CD4-positive, alpha-beta T cell treated with Interleukin-17A for 4 hours (primary cell): ENCODE results near the gene ADCY9.
"Not testable (repeated sequence)": the region's sequence is repeated elsewhere in the genome, so short reads cannot be mapped to it uniquely, and the experiment has no call there.

Source experiments
- DNase-seq: peaks from one replicate; pipeline ENCODE4 v3.0.0-alpha.2; 2020; ENCODE audit warnings: mixed read lengths

ADCY9 gene

DNA sequence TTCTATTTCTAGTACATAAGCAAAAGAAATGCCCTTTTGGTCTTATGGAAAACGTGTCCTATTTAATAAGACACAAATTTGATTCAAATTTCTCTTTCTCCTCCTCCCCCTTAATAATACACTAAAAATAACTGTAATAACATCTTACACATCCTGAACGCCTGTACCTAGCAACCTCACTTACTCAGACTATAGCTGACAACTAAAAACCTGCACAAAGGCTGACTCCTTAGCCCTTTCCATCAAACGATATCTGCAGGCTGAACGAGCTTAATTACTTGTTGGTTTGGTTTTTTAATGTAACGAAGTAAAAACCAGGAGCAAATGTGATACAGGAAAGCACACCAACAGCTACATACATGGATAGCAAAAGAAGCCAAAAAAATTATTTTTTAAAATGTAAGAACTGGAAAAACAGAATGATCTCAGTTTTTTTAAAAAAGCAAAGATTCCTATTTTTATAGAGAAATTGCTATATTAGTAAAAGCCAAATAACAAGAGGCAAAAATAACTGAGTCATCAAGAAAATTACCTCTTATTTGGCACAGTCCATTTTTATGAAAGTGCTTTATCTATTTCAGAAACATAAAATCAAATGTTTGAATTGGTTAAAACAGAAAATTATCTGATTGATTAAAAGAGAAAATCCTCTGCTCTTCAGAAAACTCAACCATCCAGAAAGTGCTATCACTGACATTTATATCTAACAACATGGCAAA is 23.5 kb downstream of the ADCY9 start:
- no peak for DNase-seq

DNA sequence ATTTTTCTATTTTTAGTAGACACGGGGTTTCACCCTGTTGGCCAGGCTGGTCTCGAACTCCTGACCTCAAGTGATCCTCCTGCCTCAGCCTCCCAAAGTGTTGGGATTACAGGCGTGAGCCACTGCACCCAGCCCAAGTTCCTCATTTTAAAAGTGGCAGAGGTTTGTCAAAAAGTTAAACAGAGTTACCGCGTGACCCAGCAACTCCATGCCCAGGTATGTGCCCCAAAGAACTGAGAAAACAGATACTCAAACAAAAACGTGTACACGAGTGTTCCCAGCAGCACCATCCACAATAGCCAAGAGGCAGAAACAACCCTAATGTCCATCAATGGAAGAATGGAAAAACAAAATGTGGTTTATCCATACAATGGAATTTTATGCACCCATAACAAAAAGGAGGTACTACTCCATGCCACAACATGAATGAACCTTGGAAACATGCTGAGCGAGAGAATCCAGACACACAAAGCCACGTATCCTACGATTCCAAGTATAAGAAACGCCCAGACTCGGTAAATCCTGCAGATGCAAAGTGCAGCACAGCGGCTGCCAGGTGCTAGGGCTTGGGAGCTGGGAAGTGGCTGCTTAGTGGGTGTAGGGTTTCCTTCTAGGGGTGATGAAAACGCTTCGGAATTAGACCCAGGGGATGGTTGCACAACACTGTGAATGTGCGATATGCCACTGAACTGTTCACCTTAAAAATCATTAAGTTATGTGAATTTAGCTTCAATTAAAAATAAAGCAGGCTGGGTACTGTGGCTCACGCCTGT is 24.8 kb downstream of the ADCY9 start:
- no peak for DNase-seq

DNA sequence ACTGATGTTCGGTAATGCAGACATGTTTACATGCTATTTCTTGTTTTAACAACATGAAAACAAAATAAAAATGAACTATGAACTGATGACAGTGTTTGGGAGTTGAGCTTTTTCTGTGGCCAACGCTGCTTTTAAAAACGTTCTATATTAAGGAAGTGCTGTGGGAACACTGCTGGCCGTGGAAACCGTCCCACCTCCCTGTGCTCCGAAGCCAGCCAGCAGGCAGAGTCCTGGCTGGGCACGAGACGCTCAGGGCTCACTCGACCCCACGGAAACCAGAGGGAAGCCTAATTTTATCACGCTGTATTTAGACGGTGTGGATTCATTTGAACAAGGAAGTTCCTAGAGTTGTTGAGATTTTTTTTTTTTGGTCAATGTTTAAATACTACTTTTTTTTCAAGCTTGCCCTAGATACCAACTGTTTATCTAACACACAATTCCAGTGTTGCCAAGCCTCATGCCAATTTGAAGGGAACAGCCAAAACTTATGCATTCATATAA is 25.8 kb downstream of the ADCY9 start:
- DNase-seq = no peak

DNA sequence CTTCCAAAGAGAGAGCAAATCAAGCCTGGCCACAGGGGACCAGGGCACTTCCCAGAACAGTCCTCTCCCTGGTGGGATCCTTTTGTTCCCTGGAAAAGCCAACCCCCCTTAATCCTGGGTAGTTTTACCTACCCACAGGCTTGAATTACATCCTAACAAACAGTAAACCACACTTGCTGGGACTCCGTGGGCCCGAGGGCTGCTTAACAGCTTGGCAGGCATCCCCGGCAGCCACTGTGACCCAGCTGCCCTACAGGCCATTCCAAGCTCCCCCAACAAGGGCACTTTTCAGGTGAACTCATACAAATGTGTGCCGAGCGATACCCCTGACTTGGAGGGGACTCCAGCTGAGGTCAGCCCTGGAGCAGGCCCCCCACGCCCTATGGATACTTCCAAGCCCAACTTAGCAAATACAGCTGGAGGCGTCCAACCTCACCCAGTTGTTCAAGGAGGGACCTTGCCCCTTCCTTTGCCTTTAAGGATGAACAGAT is 26.4 kb downstream of the ADCY9 start:
- no peak for DNase-seq

DNA sequence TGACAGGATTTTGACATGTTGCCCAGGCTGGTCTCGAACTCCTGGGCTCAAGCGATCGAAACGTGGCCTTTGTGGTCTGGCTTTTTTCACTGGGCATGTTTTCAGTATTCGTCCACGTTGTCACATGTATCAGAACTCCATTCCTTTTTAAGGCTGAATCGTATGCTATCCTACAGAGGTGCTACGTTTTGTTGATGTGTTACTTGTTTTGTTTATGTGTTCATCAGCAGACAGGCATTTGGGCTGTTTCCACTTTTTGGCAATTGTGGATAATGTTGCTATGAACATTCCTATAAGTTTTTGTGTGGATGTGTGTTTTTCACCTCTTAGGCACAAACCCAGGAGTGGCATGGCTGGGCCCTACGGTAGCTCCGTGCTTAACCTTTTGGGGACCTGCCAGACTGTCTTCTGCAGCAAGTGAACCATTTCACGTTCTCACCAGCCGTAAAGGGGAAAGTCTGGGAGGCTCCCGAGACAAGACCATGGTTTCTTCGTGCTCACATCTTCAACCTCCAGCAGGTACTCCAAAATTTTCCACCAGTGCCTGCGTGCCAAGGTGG is 26.9 kb downstream of the ADCY9 start:
- no peak for DNase-seq

DNA sequence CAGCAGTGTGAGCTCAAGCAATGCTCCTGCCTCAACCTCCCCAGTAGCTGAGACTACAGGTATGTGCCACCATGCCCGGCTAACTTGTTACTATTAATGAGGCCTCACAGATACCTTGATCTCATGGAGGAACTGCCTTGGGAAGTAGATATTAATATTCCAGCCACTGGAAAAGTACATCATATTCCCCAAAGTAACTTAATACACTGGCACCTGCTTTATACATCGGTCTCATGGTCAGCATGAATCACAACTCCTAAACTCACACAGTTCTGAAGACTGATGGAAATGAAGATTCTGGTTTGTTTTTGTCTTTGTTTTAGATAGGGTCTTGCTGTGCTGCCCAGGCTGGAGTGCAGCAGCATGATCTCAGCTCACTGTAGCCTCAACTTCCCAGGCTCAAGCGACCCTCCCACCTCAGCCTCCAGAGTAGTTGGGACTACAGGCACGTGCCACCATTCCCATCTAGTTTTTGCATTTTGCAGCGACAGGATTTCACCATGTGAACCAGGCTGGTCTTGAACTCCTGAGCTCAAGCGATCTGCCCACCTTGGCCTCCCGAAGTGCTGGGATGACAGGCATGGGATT is 28.2 kb downstream of the ADCY9 start:
- DNase-seq = no peak

DNA sequence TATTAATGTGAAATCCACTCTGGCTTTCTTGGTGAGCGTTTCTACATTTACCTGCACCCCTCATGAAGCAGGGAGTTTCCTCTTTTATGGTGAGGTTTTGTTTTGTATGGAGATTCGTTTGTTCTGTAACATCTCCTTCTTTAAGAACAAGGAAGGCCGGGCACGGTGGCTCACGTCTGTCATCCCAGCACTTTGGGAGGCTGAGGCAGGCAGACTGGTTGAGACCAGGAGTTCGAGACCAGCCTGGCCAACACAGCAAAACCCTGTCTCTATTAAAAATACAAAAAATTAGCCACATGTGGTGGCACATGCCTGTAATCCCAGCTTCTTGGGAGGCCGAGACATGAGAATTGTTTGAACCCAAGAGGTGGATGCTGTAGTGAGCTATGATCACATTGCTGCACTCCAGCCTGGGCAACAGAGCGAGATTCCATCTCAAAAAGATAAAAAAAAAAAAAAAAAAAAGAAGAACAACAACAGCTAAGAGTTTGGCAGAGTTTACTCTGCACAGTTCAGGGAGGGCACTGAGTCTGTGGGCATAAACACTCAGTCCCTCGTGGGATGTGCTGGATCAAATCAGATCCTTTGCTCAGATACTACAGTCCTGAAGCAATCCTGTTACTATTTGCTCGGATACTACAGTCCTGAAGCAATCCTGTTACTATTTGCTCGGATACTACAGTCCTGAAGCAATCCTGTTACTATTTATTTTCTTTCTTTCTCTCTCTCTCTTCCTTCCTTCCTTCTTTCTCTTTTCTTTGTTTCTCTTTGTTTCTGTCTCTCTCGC is 28.9 kb downstream of the ADCY9 start:
- no peak for DNase-seq

DNA sequence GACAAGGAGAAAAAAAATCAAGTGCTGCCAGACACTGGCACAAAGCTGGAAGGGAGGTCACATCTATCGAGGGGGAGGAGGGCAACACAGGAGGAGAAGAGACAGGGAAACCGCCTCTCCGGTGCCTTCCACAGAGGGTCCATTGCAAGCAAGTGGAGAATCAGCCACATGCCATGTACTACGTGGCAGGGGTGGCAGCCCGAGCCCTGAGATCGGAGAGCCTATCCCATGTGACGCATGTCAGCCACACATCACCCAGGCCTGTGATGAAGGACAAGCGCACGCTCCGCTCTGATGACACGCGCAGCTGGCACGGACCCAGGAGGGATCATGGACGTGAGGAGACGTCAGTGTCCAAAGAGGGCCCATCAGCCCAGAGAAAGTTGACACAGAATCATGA is 30.1 kb downstream of the ADCY9 start:
- DNase-seq = no peak

DNA sequence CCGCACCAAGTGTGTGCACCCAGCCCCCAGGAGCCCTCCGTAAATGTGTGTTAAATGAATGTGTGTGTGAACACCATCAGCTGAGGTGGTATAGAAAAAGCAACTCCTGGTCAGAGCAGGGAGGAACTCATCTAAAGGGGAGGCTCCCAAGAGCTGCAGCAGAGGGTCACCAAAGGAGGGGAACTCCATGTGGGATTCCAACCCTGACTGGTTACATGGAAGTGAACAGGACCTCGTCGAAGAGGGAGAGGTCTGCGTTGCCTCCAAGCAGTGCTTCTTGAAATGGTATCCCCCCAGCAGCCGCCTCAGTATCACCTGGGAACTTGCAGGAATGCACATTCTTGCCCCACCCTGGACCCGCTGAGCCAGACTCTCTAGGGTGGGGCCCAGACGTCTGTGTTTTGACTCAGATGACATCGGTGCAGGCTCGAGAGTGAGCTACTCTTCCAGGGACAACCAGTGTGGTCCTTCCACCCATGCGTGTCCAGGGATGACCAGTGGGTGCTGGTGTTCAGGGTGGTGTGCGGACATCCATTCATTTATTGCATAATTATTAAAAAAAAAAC is 30.8 kb downstream of the ADCY9 start:
- DNase-seq = no peak

DNA sequence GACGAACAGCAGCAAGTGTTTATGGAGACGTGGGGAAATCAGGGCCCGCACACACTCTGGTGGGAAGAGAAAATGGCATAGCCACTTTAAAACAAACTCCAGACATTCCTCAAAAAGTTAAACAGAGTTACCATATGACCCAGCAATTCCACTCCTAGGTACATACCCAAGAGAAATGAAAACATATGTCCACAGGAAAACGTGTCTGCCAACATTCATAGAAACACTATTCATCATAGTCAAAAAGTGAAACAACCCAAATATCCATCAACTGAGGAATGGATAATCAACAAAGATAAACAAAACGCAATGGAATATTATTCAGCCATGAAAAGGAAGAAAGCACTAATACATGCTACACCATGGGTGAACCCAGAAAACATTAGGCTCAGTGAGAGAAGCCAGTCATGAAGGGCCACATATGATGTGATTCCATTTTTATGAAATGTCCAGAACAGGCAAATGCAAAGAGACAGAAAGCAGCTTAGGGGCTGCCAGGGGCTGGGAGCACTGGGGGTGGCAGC is 32.8 kb downstream of the ADCY9 start:
- no peak for DNase-seq

DNA sequence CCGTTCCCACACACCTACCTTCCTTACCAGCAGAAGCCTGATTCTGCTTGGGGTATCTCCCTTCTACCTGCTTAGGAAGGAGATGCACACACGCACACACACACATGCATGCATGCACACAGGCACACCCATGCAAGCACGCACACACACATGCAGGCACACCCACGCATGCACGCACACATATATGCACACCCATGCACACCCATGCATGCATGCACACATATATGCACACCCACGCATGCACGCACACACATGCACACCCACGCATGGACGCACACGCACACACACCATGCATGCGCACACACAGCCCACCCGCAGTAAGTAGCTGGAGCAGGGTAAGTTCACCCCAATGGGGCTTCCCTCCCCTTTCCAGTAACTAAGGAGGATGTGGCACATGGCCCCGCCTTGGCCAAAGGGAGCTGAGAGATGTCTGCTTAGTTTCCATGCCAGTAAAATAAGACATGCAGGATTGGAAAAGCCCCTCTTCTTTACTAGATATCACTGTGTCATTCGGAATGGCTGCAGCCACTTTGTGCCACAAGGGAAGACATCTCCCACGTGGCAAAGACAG is 33.7 kb downstream of the ADCY9 start:
- no peak for DNase-seq

DNA sequence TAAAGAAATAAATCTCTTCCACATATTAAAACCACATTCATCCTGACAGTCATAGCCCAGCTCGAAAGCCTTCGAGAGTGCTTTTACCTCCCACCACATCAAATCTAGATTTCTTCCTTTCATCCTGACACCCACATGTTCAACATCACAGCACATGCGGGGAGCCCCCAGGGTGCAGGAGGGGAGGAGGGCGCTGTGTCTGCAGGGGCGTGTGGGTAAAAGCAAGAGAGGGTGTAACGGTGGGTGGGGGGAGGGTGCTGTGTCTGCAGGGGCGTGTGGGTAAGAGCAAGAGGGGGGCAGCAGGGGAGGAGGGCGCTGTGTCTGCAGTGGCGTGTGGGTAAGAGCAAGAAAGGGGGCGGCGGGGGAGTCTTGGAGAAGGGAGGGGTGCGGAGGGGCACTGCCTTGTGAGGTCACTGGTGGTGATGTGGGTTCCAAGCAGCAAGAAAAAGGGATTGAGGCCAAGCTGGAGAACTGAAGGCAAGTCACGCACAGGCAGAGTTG is 34.7 kb downstream of the ADCY9 start:
- DNase-seq = peak; percentile 47

DNA sequence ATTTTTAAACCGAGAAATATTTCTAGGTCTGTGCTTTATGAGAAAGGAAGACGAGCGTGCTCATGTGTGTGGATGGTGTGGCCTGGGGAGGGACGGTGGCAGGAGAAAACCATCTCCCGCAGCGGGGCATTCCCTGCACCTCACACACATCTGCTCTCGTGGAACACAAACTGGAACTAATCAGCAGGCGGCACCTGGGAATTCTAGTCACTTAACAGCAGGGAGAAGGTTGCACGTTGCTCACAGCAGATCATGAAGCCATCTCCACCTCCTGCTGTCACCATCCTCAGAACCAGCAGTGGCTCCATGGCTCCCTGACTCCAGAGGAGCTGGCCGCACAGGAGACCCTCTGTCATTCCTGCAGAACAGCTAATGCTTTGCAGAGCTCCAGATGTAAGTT is 35.2 kb downstream of the ADCY9 start:
- no peak for DNase-seq

DNA sequence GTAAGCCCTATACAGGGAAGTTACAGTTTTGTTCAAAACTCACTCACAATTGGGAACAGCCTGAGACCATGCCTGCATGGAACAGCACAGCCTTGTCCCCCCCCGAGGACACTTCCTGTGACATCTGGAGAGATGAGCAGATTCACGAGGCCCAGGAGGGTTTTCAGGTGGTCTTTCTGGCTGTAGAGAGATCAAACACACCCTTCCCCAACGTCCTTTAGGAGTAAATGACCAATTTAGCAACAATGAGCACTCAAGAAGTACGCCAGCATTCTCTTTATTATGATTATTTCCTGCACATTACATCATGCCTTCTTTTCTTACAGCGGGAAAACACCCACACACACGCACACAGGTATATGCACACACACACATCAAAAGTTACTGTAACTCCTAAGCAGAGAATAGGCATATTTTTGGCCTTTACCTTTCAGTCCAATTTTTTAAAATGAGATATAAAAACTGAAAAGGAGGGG is 39.0 kb downstream of the ADCY9 start:
- DNase-seq = no peak

DNA sequence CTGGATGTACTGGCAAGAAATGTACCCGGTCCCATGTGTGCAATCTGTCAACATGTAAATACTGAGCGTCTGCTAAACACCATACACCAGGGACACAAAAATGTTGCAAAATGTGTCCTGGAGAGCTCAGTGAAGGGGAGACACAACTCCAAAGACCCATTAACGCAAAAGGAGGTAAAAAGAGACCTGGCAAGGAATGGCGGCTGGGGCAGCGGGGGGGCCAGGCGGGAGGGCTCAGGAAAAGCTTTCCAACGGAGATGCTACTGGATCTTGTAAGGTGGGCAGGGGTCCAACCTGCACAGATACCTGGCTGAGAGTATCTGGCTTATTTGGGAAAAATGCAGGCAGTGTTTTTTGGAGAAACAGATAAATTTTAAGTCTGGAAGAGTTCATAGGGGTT is 40.7 kb downstream of the ADCY9 start:
- DNase-seq = no peak

DNA sequence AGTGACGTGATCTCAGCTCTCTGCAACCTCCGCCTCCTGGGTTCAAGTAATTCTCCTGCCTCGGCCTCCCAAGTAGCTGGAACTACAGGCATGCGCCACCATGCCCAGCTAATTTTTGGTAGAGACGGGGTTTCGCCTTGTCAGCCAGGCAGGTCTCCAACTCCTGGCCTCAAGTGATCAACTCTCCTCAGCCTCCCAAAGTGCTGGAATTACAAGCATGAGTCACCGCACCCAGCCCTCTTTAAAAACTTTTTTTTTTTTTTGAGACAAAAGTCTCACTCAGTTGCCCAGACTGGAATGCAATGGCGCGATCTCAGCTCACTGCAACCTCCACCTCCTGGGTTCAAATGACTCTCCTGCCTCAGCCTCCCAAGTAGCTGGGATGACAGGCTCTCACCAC is 43.1 kb downstream of the ADCY9 start:
- not testable (repeated sequence) for DNase-seq

DNA sequence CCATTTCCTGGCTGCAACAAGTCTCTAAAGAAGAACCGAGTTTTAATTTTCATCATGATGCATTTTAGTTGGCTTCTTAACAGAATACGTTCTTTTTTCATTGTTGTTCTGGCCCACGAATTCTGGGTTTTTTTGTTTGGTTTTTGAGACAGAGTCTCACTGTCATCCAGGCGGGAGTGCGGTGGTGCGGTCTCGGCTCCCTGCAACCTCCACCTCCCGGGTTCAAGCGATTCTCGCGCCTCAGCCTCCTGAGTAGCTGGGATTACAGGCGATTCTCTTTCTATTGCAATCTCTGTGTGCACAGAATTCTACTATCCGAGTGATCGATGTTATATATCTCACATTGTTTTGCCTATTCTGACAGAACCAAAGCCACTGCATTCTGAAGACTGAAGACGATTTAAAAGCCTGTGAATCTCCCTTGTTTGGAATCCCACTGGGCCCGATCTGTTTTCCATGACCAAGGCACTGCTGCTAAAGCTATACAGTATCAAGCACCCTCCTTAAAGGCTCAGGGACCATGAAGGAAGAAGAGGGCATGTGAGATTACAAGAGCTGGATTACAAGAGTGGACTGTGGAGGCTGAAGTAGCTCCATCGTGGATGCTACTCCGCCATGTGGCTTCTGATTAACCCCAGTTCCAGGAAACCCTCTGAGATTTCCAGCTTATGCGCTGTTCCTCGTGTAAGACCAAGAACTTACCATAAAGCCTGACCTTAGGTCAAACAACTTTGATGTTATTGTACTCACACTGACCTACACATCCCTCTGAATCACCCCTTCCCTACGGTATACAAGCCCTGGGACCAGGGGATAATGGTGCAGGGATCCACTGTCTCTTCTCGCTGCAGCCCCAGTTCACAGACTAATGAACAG is 44.3 kb downstream of the ADCY9 start:
- no peak for DNase-seq

DNA sequence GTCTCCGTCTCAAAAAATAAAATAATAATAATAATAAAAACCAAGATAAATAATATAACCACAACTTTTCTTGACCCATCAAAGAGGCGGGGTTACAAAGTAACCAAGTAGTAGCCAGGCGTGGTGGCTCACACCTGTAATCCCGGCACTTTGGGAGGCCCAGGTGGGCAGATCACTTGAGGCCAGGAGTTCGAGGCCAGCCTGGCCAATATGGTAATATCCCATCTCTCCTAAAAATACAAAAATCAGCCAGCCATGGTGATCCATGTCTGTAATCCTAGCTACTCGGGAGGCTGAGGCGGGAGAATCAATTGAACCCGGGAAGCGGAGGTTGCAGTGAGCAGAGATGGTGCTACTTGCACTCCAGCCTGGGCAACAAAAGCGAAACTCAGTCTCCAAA is 45.3 kb downstream of the ADCY9 start:
- DNase-seq = no peak

DNA sequence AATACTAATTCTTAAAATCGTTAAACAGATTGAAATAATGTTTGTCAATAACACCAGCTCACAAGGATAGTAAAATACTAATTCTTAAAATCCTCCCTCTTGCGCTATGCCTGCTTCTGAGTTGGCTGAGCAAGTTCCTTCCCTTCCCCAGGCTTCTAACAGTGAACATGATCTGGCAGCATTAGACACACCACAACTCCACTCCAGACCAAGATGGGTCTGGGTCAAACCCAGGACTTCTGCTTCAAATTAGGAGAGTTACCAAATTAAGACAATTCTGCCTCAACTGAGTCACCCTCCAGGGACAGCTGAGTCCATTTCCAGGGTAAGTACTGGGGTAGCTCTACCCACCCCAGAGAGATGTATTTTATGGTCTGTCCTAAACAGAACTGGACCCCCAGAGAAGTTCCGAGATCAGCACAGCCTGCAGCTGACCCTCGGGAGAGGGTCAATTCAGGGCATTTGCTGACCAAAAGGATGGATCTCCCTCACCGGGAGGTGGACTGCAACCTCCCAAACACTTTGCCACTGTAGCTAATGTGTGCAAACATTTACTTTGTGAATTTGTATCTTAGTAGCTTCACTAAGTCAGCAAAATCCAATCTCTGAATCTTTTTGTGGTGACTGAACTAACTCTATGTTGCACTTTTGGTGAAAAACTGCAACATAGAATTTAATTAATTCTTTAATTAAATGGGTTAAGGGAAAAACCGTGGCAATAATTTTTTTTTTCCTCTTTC is 48.8 kb downstream of the ADCY9 start:
- no peak for DNase-seq

DNA sequence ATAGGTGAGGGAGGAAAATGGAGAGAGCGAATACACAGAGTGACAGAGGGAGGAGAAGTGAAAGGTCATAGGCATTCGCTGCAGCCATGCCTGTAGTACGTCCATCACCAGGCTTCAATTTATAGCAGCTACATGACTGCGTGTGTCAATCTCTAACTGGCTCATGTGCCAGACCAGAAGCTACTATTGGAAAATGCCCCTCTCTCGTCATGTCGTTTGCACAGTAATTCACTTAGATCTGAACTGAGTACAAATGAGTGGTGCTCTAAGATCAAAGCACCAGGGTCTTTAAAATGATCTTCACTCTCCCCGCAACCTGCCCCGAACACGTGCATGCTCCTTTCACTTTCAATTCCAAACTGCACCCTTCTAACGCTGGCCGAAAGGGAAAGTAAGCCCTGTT is 51.3 kb downstream of the ADCY9 start:
- DNase-seq = peak; percentile 46
